IPS-18c (cell line): ENCODE data around the gene ARMC10.
A peak's percentile ranks its signal among the peaks of the same experiment; 100 is the strongest.
"Not testable (repeated sequence)": the region's sequence is repeated elsewhere in the genome, so short reads cannot be mapped to it uniquely, and the experiment has no call there.

Experiments
- H3K4me3 ChIP-seq: 2 replicates; pipeline ENCODE4 v1.7.0; 2013; ENCODE audit warnings: low read depth, mild to moderate bottlenecking, low read length, moderate library complexity; ENCODE audit not compliant: insufficient read depth
- H3K9me3 ChIP-seq: one replicate; pipeline ENCODE4 v1.6.1; 2013; ENCODE audit warnings: mild to moderate bottlenecking, low read length, moderate library complexity; ENCODE audit not compliant: control insufficient read depth, insufficient read depth

Gene ARMC10

GRCh38 chr7:103074519-103075336 lies at the start of gene ARMC10, which contains the start of gene FBXL13:
Gene ARMC10 (plus strand): TSS chr7:103075140. CDS start chr7:103075273, 133 bp downstream.
Gene FBXL13 (minus strand): TSS chr7:103074796.
- H3K9me3 ChIP-seq, result peaks cover 2% of the 10 kb centered on the region

GRCh38 chr7:103025341-103025740 lies 49.6 kb upstream of the ARMC10 start:
- Histone ChIP-seq H3K9me3 (no peaks in the 10 kb centered on the region), H3K4me3 (no peak overlapping the region)

More at GRCh38 chr7:103074519-103075336, at the start of gene ARMC10, which contains the start of gene FBXL13:
- peak within 1 kb of the TSS; percentile 100 for H3K4me3 ChIP-seq

- no peaks in the 10 kb centered on the region for H3K9me3 ChIP-seq
- no peak overlapping the region for H3K4me3 ChIP-seq
Observed at GRCh38 chr7:103031024-103031423, 43.9 kb upstream of the ARMC10 start.

- Histone ChIP-seq H3K9me3 (no peaks in the 10 kb centered on the region), H3K4me3 (no peak overlapping the region)
Observed at GRCh38 chr7:103031781-103032180, 43.2 kb upstream of the ARMC10 start.

GRCh38 chr7:103034318-103034717 lies 40.6 kb upstream of the ARMC10 start:
- not testable (repeated sequence) for H3K4me3 ChIP-seq, H3K9me3 ChIP-seq

- H3K4me3 ChIP-seq, result no peak overlapping the region
- H3K9me3 ChIP-seq, result peaks cover 4% of the 10 kb centered on the region
Observed at GRCh38 chr7:103037476-103037822, 37.5 kb upstream of the ARMC10 start.

- H3K4me3 ChIP-seq, H3K9me3 ChIP-seq: not testable (repeated sequence)
Observed at GRCh38 chr7:103037823-103038739, 36.9 kb upstream of the ARMC10 start.

- H3K9me3 ChIP-seq, H3K4me3 ChIP-seq: not testable (repeated sequence)
Observed at GRCh38 chr7:103041815-103042214, 33.1 kb upstream of the ARMC10 start.

- Histone ChIP-seq H3K4me3 (no peak overlapping the region), H3K9me3 (peaks cover 3% of the 10 kb centered on the region)
Observed at GRCh38 chr7:103048833-103049232, 26.1 kb upstream of the ARMC10 start.

- H3K9me3 ChIP-seq, result peaks cover 3% of the 10 kb centered on the region
- no peak overlapping the region for H3K4me3 ChIP-seq
Observed at GRCh38 chr7:103051519-103051918, 23.4 kb upstream of the ARMC10 start.

GRCh38 chr7:103056006-103056405 lies 18.9 kb upstream of the ARMC10 start:
- not testable (repeated sequence) for H3K9me3 ChIP-seq, H3K4me3 ChIP-seq

- Histone ChIP-seq H3K9me3 (no peaks in the 10 kb centered on the region), H3K4me3 (no peak overlapping the region)
Observed at GRCh38 chr7:103058122-103058521, 16.8 kb upstream of the ARMC10 start.

GRCh38 chr7:103059471-103059870 lies 15.5 kb upstream of the ARMC10 start:
- H3K9me3 ChIP-seq, result no peaks in the 10 kb centered on the region
- H3K4me3 ChIP-seq, result no peak overlapping the region

- H3K4me3 ChIP-seq, result no peak overlapping the region
Observed at GRCh38 chr7:103063895-103064294, 11.0 kb upstream of the ARMC10 start.

GRCh38 chr7:103065667-103066066 lies 9.3 kb upstream of the ARMC10 start:
- H3K4me3 ChIP-seq, result no peak overlapping the region

More at GRCh38 chr7:103063895-103064294, 11.0 kb upstream of the ARMC10 start:
- H3K9me3 ChIP-seq, result no peaks in the 10 kb centered on the region

GRCh38 chr7:103068414-103069403 lies 6.2 kb upstream of the ARMC10 start:
- H3K4me3 ChIP-seq, result no peak overlapping the region
- no peaks in the 10 kb centered on the region for H3K9me3 ChIP-seq

More at GRCh38 chr7:103065667-103066066, 9.3 kb upstream of the ARMC10 start:
- no peaks in the 10 kb centered on the region for H3K9me3 ChIP-seq

GRCh38 chr7:103071000-103071399 lies 3.9 kb upstream of the ARMC10 start:
- Histone ChIP-seq H3K4me3 (no peak overlapping the region), H3K9me3 (peaks cover 2% of the 10 kb centered on the region)
